VCaP (cell line): Measurements from ENCODE around the gene SULT1E1.

Experiments used
- H3K27ac ChIP-seq: fragments of 450-650 bp; 2 replicates; pipeline ENCODE4 v1.5.1; 2017
- CTCF ChIP-seq: fragments of 450-650 bp; conservative IDR thresholded peaks from 2 replicates; pipeline ENCODE4 v1.5.1; 2017; ENCODE audit warnings: mild to moderate bottlenecking, moderate library complexity

The SULT1E1 gene

GRCh38 chr4:69881173-69881773, 21.3 kb upstream of the SULT1E1 start:
- TF ChIP-seq CTCF = peak; percentile 100
- H3K27ac ChIP-seq = no peak overlapping the region

- no peak overlapping the region for H3K27ac ChIP-seq
- no peak for TF ChIP-seq CTCF
Observed at GRCh38 chr4:69878250-69878649, 18.3 kb upstream of the SULT1E1 start.

GRCh38 chr4:69877453-69877852, 17.5 kb upstream of the SULT1E1 start:
- H3K27ac ChIP-seq = no peak overlapping the region
- no peak for TF ChIP-seq CTCF

GRCh38 chr4:69876071-69876470, 16.1 kb upstream of the SULT1E1 start:
- H3K27ac ChIP-seq = no peak overlapping the region
- no peak for TF ChIP-seq CTCF

DNA sequence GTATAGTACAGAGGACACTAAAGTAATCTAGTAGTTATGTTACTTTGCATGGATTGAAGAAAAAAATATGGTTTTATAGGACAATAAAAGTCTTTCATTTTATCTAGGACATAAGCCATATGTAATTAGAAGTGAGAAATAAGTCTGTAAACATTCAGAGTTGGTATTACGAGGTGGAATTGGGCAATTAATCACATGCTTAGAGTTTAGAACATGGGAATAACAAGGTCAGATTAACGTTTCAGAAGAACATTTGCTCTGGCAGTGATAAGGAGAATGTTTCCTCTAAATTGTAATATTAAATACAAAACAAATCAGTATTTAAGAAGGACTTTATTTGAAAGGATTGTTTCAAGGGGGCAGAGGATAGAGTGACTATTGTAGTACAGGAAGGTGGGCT, 15.6 kb upstream of the SULT1E1 start:
- no peak overlapping the region for H3K27ac ChIP-seq
- no peak for TF ChIP-seq CTCF

- TF ChIP-seq CTCF = no peak
- H3K27ac ChIP-seq = no peak overlapping the region
Observed at GRCh38 chr4:69874507-69874906, 14.6 kb upstream of the SULT1E1 start.

DNA sequence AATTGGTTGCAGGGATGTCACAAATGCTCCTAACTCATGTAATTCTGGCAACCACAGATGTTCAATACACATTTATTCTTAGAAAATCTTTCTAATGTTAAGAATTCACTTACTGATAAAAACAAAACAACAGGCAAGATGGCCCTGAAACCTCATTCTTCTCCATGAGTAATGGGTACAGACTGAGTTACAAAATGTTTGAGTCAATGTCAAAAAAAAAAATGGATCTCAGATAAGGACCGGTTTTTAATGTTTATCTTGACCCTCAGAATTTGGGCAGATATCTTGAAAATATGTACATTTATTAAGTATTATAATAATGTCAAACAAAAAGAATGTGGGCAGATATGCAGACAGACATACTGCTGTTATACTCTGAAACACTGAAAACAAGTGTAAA, 1.8 kb upstream of the SULT1E1 start:
- no peak overlapping the region for H3K27ac ChIP-seq
- no peak for TF ChIP-seq CTCF
